Astrocyte of the spinal cord (primary cell): ENCODE data around the gene KRT6B.

Source experiments
- DNase-seq: peaks from one replicate; pipeline ENCODE4 v3.0.0; 2011; ENCODE audit warnings: low read depth, low spot score
- H3K4me3 ChIP-seq: 2 replicates; pipeline ENCODE4 v1.5.1; 2011; ENCODE audit warnings: low read depth, mild to moderate bottlenecking, low read length, moderate library complexity
- CTCF ChIP-seq: IDR thresholded peaks from 2 replicates; pipeline ENCODE4 v1.5.1; 2012; ENCODE audit warnings: low read depth, mild to moderate bottlenecking, low read length, inconsistent platforms
- in situ Hi-C: cut with HindIII; loops from 2 replicates; pipeline ENCODE4 v1.10.0; 2017; ENCODE audit warnings: low sequenced_read_pairs

Gene KRT6B

GRCh38 chr12:52441320-52441911 is 10.5 kb downstream of the KRT6B start:
- DNase-seq = peak; percentile 9
- H3K4me3 ChIP-seq = no peak overlapping the region
- no peak for TF ChIP-seq CTCF
- in situ Hi-C loops = no loop called here

- TF ChIP-seq CTCF = no peak
- H3K4me3 ChIP-seq = no peak overlapping the region
- in situ Hi-C loops = no loop called here
- peak; percentile 33 for DNase-seq
Observed at GRCh38 chr12:52440821-52441319, 11.1 kb downstream of the KRT6B start.

- in situ Hi-C loops = no loop called here
- H3K4me3 ChIP-seq = no peak overlapping the region
- no peak for TF ChIP-seq CTCF
- DNase-seq = no peak
Observed at GRCh38 chr12:52439845-52440244, 12.1 kb downstream of the KRT6B start.

GRCh38 chr12:52439420-52439819 is 12.5 kb downstream of the KRT6B start:
- in situ Hi-C loops = no loop called here
- H3K4me3 ChIP-seq = no peak overlapping the region
- no peak for DNase-seq
- TF ChIP-seq CTCF = no peak

GRCh38 chr12:52438305-52439301 is 13.3 kb downstream of the KRT6B start:
- no peak for TF ChIP-seq CTCF
- no peak overlapping the region for H3K4me3 ChIP-seq
- no peak for DNase-seq
- in situ Hi-C loops = no loop called here

GRCh38 chr12:52437508-52437907 is 14.4 kb downstream of the KRT6B start:
- no peak overlapping the region for H3K4me3 ChIP-seq
- in situ Hi-C loops = no loop called here
- TF ChIP-seq CTCF = no peak
- DNase-seq = no peak
